ENCODE results near the gene SEC23IP. TPM values are rescaled to one million over a fixed set of nuclear protein-coding genes. Genes with fewer than 3 reads are reported as not detected.
"Not testable (repeated sequence)": the region's sequence is repeated elsewhere in the genome, so short reads cannot be mapped to it uniquely, and the experiment has no call there.

Gene SEC23IP
- 10 to 100 TPM; 54.5 to 72.5 (median 66.8) TPM for polyA plus RNA-seq (ENCODE audit: insufficient read depth in 1 of 5, insufficient read length in 5 of 5, low replicate concordance in 1 of 5)
- long read RNA-seq, donor 1, partial matches to known transcripts, result 21 of 23 reads
- long read RNA-seq, donor 1, other reads (novel, unspliced or antisense), result 0 of 23 reads
- long read RNA-seq, donor 2, full-length matches to known transcripts, result 1 of 15 reads
- long read RNA-seq, donor 2, partial matches to known transcripts, result 14 of 15 reads
- long read RNA-seq, donor 2, other reads (novel, unspliced or antisense), result 0 of 15 reads
- long read RNA-seq, donor 3, full-length matches to known transcripts, result 2 of 9 reads
- long read RNA-seq, donor 3, partial matches to known transcripts, result 7 of 9 reads
- long read RNA-seq, donor 3, other reads (novel, unspliced or antisense), result 0 of 9 reads
- long read RNA-seq, donor 4, partial matches to known transcripts, result 15 of 16 reads
- long read RNA-seq, donor 4, other reads (novel, unspliced or antisense), result 0 of 16 reads
- long read RNA-seq, donor 5, partial matches to known transcripts, result 24 of 27 reads
- long read RNA-seq, donor 5, other reads (novel, unspliced or antisense), result 0 of 27 reads
- long read RNA-seq, donor 6, full-length matches to known transcripts, result 1 of 43 reads
- long read RNA-seq, donor 6, partial matches to known transcripts, result 42 of 43 reads
- long read RNA-seq, donor 6, other reads (novel, unspliced or antisense), result 0 of 43 reads
- long read RNA-seq, donor 7, full-length matches to known transcripts, result 6 of 6 reads
- long read RNA-seq, donor 7, partial matches to known transcripts, result 0 of 6 reads
- long read RNA-seq, donor 7, other reads (novel, unspliced or antisense), result 0 of 6 reads
- long read RNA-seq, donor 8, result 0 reads

GRCh38 chr10:119892188-119893065 lies at the start of gene SEC23IP:
Gene SEC23IP (plus strand): TSS chr10:119892730. CDS start chr10:119892783, 53 bp downstream.
- peak; percentile 92 to 93 for DNase-seq

GRCh38 chr10:119845656-119846055 lies 46.9 kb upstream of the SEC23IP start:
- no peak for DNase-seq

GRCh38 chr10:119849031-119849789 lies 43.3 kb upstream of the SEC23IP start:
- no peak for DNase-seq

- DNase-seq, result no peak
Observed at GRCh38 chr10:119849944-119850343, 42.6 kb upstream of the SEC23IP start.

- DNase-seq, result no peak
Observed at GRCh38 chr10:119852277-119852676, 40.3 kb upstream of the SEC23IP start.

GRCh38 chr10:119852822-119853221 lies 39.7 kb upstream of the SEC23IP start:
- DNase-seq, result no peak

- DNase-seq, result no peak
Observed at GRCh38 chr10:119853574-119853973, 39.0 kb upstream of the SEC23IP start.

GRCh38 chr10:119858063-119858462 lies 34.5 kb upstream of the SEC23IP start:
- DNase-seq, result no peak

- peak; percentile 6 to 26 for DNase-seq
Observed at GRCh38 chr10:119859420-119860258, 32.9 kb upstream of the SEC23IP start.

GRCh38 chr10:119860866-119861607 lies 31.5 kb upstream of the SEC23IP start:
- no peak for DNase-seq

GRCh38 chr10:119862524-119862923 lies 30.0 kb upstream of the SEC23IP start:
- DNase-seq, result no peak

GRCh38 chr10:119863951-119864565 lies 28.5 kb upstream of the SEC23IP start:
- no peak for DNase-seq

GRCh38 chr10:119865699-119866240 lies 26.8 kb upstream of the SEC23IP start:
- DNase-seq, result no peak

- no peak for DNase-seq
Observed at GRCh38 chr10:119867317-119867716, 25.2 kb upstream of the SEC23IP start.

- not testable (repeated sequence) for DNase-seq
Observed at GRCh38 chr10:119869398-119869797, 23.1 kb upstream of the SEC23IP start.

GRCh38 chr10:119871881-119872609 lies 20.5 kb upstream of the SEC23IP start:
- DNase-seq, result peak; percentile 42 to 44

- DNase-seq, result no peak
Observed at GRCh38 chr10:119872610-119872859, 20.0 kb upstream of the SEC23IP start, which contains the start of gene MCMBP. Gene MCMBP (minus strand): TSS chr10:119872843. CDS start chr10:119872584, 259 bp downstream.

Measured in right lung (tissue), 10 donors.